ENCODE data around the gene AVPR1B. TPM values are rescaled to one million over a fixed set of nuclear protein-coding genes. Genes with fewer than 3 reads are reported as not detected.
"Not testable (repeated sequence)": the region's sequence is repeated elsewhere in the genome, so short reads cannot be mapped to it uniquely, and the experiment has no call there.

Gene AVPR1B
- polyA plus RNA-seq, 2 of the 4 experiments (the other 2 are of a cell fraction) = not detected

- ChIA-PET POLR2A (no interaction called here), CTCF (interaction anchor here (0.5 kb wide), 1 partner anchor 1138 kb away, joined by 3 read pairs; no protein-coding TSS in a partner anchor)
- no peaks in the 10 kb centered on the region for H3K9me3 ChIP-seq
- DNase-seq (ENCODE audit: low read depth in 1 of 2, low spot score in 1 of 2) (no peak), FAIRE-seq (no peak), ATAC-seq (no peak)
- no peaks in the 10 kb centered on the region for H3K4me1 ChIP-seq
- no peak overlapping the region for H3K27ac ChIP-seq
- no peak overlapping the region for H3K4me2 ChIP-seq
- no peak overlapping the region for H3K4me3 ChIP-seq
- TF ChIP-seq NPAS2 (CRISPR knock-in tag; IDR thresholded peaks at IDR 0.05; ENCODE audit: borderline replicate concordance) (no peak), RARB (CRISPR knock-in tag; IDR thresholded peaks at IDR 0.05) (no peak), CTCF (IDR thresholded peaks at IDR 0.05) (no peak), RFX5 (IDR thresholded peaks at IDR 0.05) (no peak), ELK1 (IDR thresholded peaks at IDR 0.05; ENCODE audit: low read depth, low read length) (no peak), SREBF2 (IDR thresholded peaks at IDR 0.05) (no peak), NFE2L2 (conservative IDR thresholded peaks at IDR 0.05; ENCODE audit: low read length) (no peak), POLR2AphosphoS2 (conservative IDR thresholded peaks at IDR 0.05; ENCODE audit: low read length) (no peak), FOXS1 (CRISPR knock-in tag; IDR thresholded peaks at IDR 0.05) (no peak), EP300 (IDR thresholded peaks at IDR 0.05) (no peak), HOXB13 (CRISPR knock-in tag; IDR thresholded peaks at IDR 0.05; ENCODE audit: low read depth) (no peak), ZFP36 (IDR thresholded peaks at IDR 0.05; ENCODE audit: borderline replicate concordance, partially characterized antibody) (no peak), HEYL (CRISPR knock-in tag; IDR thresholded peaks at IDR 0.05) (no peak), CHD4 (IDR thresholded peaks at IDR 0.05; ENCODE audit: borderline replicate concordance) (no peak), CEBPB (IDR thresholded peaks at IDR 0.05) (no peak), MAFK (IDR thresholded peaks at IDR 0.05; ENCODE audit: partially characterized antibody) (no peak), JUNB (IDR thresholded peaks at IDR 0.05) (no peak), BHLHE40 (IDR thresholded peaks at IDR 0.05; ENCODE audit: low read depth, low read length) (no peak), ATOH8 (CRISPR knock-in tag; IDR thresholded peaks at IDR 0.05; ENCODE audit: low read depth) (no peak), KDM1A (IDR thresholded peaks at IDR 0.05; ENCODE audit: low read depth) (no peak)
- WGBS (ENCODE audit: missing lambda C conversion rate) = 62% methylated on average over 4 of the region's 4 CpGs
Observed at GRCh38 chr1:206065547-206066145, 51.5 kb downstream of the AVPR1B start.

- POLR2A ChIA-PET; DNase-seq (ENCODE audit: low read depth in 1 of 2, low spot score in 1 of 2); H3K4me1 ChIP-seq; H3K27ac ChIP-seq; CTCF ChIA-PET; H3K4me2 ChIP-seq; H3K9me3 ChIP-seq; ATAC-seq; H3K4me3 ChIP-seq; FAIRE-seq: not testable (repeated sequence)
- 88% methylated on average over 4 of the region's 25 CpGs for WGBS (ENCODE audit: missing lambda C conversion rate)
Observed at GRCh38 chr1:206064501-206064900, 52.7 kb downstream of the AVPR1B start.

GRCh38 chr1:206064001-206064400 lies 53.2 kb downstream of the AVPR1B start:
- H3K4me3 ChIP-seq; CTCF ChIA-PET; H3K4me2 ChIP-seq; H3K9me3 ChIP-seq; H3K27ac ChIP-seq; ATAC-seq; POLR2A ChIA-PET; H3K4me1 ChIP-seq; DNase-seq (ENCODE audit: low read depth in 1 of 2, low spot score in 1 of 2); FAIRE-seq: not testable (repeated sequence)
- no CpG with 5 or more reads among the region's 35 CpGs for WGBS (ENCODE audit: missing lambda C conversion rate)
